ENCODE measurements around the gene CETP. TPM values are rescaled to one million over a fixed set of nuclear protein-coding genes. Genes with fewer than 3 reads are reported as not detected.

Gene CETP
- total and polyA plus RNA-seq, 2 of the 8 experiments (the other 6 are each of a cell fraction or from before 2014, with no cell fraction given) = not detected

- TF ChIP-seq CHD7 (IDR thresholded peaks at IDR 0.05; ENCODE audit: insufficient replicate concordance, low read length) (no peak), KDM4A (IDR thresholded peaks at IDR 0.05; ENCODE audit: low read depth, low read length, severe bottlenecking) (peak; percentile 83), POLR2AphosphoS5 (IDR thresholded peaks at IDR 0.05; ENCODE audit: low read depth, low read length) (no peak), CHD1 (IDR thresholded peaks at IDR 0.05; ENCODE audit: low read depth, low read length) (no peak), E2F6 (IDR thresholded peaks at IDR 0.05) (peak; percentile 83), CHD2 (IDR thresholded peaks at IDR 0.05; ENCODE audit: low read length) (no peak), RFX5 (IDR thresholded peaks at IDR 0.05; ENCODE audit: borderline replicate concordance, low read depth, low read length) (no peak), SAP30 (IDR thresholded peaks at IDR 0.05; ENCODE audit: insufficient read depth, insufficient replicate concordance, low read length) (no peak), TAF1 (IDR thresholded peaks at IDR 0.05; ENCODE audit: low read depth, low read length) (peak; percentile 70)
These were observed 27.5 kb downstream of the CETP start, which contains the start of gene NLRC5 (continued) for GRCh38 chr16:56988948-56989945.
